ENCODE data around the gene TSPAN2.

Gene TSPAN2

DNA sequence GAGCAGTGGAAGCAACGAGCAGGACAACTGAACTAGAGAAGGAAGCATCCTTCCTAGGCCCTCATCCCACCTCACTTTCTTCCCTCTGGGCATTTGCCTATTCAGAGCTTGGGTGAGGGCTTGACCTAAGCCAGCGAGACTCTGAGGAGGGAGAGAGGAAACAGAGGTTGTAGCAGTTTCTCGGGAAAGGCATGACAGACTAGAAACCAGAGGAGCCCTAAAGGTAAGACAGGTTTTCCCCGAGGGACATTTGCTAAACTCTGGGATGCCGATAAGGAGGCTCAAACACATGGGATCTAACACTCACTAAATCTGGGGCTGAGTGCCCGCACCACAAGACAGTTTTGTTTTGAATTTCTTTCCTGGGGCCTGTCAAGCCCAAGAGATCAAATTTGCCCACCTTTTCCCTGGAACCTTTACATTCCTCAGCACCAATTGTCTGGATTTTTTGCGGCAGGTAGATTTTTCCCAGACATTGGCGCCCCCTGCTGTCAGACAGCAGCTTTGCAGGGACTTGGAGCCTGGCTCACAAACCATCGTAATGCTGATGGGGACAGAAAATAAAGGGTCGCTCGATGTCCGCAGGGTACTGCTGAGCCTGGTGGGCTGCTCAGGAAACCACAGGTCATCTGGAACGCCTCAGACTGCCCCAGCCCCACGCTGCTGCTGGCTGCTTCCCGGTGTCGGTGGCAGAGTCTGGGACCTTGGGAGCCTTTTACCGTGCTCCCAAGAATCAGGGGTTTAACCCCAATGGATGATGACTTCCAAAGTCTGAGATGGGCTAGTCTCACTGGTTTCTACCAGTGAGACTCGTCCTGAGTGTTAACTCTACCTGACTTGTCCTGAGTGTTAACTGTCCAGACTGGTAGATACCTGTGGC is 23.4 kb upstream of the TSPAN2 start:
- ATAC-seq: no peak

DNA sequence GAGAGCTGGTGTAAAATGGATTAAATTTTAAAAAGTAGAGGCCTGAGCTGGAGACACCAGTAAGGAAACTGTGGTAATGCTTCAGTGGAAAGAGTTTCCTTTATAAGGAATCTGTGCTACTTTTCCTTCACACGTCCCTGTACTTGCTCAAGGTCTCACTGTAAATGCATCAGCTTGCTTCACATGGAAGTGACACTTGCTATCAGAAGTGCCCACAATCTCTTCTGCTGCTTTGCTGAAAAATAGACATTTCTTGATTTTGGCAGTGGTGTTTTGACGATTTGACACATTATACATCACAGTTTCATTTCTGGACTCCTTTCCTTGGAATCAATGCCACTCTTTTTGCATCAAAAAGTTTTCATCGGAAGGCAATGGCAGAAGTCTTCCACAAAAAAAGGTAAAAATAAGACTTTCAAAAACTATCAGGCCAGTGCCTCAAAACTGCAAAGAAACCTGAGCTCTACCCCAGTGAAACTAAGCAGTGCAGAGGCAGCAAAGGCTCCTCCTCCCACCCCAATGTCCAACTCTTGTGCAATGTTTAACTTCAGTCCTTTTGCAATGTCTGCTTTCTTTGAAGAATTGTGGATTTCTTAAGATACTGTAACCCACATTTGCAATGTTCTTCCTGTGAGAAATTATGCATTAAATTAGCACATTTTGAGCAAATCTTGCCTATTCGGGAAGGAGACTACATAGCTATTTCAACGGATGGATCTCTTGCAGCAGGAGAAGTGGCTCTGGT is 18.4 kb upstream of the TSPAN2 start:
- ATAC-seq: no peak

DNA sequence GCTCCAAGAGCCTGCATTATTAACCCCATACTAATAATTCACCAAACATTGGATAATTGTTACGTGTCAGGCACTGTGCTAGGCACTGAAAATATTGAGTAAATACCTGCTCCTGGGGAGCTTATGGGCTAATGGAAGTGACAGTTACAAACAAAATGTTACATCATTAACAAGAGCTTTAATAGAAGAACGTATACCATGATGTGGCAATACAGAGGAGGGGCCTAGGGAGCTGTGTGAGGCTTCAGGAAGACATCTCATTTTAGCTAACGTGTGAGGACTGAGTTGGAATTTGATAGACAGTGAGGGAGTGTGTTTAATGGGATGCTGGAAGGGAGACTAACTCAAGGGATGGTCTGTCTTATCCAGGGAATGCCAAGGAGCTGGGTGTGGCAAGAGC is 16.5 kb upstream of the TSPAN2 start:
- no peak for ATAC-seq

DNA sequence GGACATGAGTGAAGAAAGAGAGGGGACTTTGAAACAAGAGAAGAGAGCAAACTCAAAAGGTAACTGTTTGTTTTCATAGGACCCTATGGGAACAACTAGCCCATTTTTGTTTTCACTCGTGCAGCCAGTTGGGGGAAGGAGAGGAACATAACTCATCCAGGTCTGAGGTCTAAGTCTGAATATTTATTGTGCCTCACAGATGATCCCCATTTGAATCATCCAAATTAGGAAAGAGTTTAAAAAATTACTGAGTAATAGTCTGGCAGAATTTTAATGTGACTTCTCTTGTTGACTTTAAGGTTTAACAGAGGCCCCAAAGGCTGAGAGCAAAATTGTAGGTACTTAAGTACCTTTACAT is 10.4 kb upstream of the TSPAN2 start:
- ATAC-seq: peak; percentile 55 to 76

DNA sequence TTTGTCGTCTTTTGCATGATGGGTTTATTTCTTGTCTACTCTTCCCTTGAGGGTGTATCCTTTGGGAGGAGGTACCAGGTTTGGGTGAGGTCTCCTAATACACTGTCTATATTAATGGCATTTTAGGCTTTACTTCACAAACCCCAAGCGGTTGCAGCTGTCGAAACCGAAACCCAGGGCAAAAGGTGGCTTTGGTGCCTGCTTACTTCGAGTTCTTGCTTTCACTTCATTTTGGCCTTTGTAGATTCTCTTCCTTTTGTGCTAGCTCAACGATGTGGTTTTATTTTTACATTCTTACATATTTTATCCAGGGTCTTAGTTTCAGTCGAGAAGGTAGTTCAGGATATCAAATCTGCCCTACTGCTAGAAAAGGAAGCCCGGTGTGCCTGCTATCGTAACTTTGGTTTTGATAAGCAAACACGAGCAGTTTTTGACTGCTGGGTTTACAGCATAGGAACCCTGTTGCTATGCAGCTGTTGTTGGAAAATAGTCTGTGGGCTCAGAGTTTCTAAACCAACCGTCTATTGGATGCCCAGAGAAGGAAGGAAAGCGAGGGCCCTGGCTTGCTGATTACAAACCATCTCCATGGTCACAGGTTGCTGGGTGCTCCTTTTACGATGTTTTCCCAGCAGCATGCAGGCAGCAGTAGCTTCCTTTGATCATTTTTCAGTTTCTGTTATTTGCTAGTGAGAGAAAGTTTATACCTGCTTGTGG is 9.8 kb upstream of the TSPAN2 start:
- peak; percentile 66 for ATAC-seq

DNA sequence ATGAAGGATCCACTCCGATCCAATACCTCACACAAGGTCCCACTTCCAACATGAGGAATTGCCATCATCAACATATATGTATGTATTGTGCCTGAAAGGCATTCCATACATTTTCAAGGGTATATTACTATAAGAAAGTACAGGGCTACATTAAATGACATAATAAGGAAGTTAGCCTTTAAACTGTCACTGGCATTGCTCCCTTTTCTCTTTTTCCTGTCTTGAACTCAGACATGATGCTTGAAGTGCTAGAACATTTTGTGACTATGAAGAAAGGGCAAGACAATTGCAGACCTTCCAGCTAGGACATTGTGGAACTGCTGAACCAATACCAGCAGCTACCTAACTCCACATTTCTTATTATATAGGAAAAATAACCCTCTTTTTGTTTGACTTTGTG is 2.9 kb upstream of the TSPAN2 start:
- ATAC-seq: no peak

DNA sequence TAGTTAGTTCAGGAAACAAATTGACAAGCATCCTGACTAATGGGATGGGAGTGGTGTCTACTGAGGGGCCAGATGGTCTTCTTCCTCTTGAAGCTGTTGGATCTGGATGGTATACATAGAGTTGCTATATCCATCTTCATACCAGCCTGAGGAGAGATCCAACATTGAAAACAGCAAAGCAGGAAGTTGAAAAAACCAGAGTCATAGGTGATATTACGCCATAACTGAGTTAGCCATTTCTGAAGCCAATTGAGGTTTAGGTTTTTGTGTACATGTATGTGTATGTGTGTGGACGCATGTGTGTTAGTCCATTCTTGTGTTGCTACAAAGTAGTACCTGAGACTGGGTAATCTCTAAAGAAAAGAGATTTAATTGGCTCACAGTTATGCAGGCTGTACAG is 2.3 kb upstream of the TSPAN2 start:
- ATAC-seq: no peak

DNA sequence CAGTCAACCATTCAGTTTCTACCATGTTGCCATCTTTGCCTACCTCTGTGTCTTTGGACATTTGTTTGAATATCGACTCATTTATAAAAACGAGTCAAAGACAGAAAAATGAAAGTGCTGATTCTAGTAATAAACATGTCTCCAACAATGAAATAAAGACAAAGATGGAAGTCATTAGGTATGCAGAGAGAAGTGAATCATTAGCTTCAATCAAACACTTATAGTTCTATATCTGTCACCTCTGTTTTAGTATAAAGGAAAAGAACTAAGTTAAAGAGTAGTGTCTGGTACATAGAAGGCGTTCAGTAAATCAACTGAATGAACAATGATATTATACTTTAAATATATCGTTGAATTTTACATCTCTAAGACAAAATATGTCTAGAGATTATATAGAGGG is 1.7 kb upstream of the TSPAN2 start:
- ATAC-seq: peak; percentile 59 to 61

DNA sequence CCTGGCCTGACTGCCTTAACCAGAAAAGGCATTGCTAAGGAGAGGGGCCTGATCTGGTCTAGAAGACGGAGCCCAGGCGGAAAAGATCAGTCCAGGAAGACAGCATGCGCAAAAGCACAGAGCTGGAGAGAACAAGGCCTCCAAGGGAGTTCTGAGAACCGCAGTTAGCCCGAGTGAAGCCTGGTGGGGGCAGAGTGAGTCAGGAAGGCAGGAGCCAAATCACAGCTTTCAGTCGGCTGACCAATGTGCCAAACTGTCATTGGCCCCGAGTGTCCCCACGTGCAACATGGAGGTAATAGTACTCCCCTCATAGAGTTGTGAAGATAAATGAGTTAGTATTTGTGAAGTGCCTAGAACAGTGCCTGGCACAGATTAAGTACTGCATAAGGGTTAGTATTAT is 1.2 kb upstream of the TSPAN2 start:
- ATAC-seq: no peak

DNA sequence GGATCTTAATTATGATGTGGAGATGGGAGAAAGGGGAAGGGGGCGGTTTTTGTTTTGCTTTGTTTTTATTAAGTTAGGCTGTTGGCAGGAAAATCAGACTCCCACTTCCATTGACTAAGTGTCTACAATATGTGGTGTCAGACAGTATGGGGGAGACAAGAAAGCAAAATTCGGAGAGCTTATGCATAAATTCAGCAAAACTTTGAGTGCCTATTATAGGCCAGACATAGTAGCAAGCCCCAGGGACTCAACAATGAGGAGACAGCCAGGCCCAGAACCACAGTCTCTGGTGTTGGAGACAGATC is 835 bp upstream of the TSPAN2 start:
- ATAC-seq: no peak

DNA sequence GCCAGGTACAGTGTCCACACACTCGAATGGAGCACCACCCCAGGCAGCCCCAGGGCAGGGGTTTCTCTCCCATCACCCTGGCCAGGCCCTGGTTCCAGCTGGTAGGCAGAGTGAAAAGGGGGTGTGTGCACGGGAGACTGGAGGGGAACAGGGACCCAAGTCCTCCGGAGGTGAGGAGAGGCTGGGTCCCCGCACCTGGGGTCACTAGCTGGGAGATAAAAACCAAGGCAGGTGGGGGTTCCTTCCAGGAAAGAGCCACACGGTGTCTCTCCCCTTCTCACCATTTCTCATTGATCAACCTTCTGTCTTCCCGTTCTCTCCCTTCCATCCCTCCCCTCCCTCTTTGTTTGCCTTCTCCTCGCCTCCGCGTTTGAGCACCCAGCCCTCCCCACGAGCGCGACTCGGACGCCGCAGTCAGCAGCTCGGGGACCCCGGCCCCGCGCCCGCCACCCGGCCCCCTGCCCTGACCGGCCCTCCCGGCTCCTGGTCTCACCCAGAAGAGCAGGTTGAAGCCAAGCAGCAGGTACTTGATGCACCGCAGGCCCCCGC is 358 bp downstream of the TSPAN2 start:
- ATAC-seq: no peak

DNA sequence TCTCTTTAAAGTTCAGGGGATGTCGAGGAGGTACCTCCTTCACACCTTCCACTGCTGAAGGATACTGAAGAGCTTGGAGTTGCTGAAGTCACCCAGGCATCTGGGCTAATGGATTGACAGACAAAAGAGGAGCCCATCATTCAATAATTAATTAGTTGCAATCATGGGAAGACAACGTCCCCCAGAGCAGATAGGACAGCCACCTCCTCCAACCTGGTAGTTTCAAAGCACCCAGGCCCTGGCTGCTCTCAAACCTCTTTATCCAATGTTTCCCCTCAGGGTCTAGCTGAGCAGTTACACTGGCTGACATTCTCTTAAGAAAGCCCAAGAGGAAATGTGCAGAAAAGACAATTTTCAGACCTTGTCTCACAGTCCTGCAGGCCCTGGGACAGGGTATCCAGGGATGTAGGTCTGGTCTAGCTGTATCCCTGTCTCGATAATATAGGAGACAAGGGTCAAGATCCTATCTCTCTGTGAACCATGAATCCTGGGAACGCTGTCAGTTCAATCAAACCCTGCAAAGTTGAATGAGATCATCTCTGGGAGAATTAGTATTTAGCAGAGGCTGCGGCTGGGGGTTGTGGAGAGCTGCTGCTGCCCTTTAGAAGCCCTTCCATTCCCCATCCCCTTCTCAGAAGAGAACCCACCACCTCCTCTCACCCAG is 1.1 kb downstream of the TSPAN2 start:
- ATAC-seq: no peak

DNA sequence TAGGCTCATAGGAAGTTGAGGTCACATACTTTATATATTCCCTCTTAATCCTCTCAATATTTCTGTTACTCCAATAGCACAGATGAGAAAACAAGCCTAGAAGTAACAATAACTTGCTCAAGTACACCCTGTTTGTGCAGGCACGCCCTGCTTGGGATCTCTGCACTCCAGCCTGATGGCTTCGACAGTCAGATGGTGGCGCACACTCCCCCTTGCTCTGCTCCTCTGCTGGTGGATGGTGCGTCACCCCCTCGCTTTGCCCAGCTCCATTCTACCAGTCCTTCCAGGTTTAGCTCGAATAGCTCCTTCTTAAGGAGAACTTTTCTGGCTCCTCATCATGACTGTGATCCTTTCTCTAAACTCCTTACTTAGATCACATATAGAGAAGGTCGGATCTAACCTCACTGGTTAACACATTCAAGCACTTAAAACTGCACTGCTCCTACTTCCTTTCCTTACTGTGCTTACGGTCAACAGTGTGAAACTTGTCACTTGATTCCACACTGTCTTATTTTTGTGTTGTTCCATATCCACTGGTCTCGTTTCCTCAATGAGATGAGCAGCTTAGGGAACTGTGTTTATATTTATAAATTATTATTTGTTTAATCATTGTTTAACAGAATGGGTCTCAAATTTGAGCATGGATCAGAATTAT is 3.0 kb downstream of the TSPAN2 start:
- no peak for ATAC-seq

DNA sequence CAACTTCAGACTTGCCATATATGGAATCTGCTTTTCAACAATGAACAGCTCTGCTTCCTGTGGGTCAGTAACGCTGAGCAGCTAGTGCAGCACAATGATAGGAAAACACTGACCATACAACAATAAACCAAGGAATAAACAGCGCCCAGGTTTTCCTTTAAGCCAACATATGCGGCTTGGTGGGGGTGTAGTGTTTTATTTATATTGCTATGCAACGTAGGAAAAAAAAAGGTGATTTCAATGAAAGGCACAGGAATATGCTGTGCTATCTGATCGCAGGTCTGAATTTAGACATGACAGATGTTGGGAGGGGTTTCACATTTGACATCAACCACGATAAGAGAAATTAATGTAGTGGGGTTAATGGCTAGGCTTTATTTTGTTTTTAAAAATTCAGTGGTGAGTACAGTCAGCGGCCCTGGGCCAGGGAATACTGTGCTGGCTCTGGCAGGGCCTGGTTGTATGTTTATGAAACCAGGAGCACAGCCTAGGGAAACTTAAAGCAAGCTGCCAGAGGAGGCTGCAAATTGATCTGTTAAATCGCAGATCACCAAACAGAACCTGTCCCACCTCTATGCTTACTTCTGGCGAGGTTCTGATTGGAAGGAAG is 4.3 kb downstream of the TSPAN2 start:
- ATAC-seq: no peak

DNA sequence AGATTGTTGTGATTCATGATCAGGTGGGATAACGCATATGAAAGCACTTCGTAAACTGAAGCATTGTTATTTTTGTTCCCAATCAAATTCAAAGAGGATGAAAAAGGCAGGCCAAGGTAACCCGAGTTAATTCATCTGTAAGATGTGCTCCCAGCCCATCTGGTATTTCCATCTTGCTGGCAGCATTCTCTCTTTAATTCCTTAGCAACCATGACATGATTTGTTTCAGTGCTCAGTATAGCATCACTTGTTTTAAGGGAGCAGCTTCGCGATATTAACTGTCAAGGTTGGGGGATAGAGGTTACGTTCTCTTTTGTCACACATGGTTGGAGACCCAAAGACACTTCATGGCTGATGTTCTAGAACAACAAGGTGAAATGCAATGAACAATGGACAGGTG is 6.4 kb downstream of the TSPAN2 start:
- ATAC-seq: no peak

DNA sequence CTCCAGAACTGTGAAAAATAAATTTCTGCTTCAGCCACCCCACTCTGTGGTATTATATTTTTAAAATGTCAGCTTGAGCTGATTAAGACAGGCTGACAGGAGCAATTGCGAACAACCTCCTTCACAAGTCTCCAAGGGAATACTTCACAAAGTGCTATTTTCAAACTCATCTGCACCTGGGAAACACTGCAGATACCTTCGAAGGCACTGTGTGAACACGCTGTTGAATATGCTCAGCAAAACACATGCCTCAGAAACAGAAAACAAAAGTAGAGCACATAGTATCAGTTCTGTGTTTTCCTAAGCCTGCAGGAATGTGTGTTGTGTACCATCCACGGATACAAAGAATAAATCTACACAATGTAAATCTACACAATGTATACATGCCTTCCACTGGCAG is 10.6 kb downstream of the TSPAN2 start:
- no peak for ATAC-seq

DNA sequence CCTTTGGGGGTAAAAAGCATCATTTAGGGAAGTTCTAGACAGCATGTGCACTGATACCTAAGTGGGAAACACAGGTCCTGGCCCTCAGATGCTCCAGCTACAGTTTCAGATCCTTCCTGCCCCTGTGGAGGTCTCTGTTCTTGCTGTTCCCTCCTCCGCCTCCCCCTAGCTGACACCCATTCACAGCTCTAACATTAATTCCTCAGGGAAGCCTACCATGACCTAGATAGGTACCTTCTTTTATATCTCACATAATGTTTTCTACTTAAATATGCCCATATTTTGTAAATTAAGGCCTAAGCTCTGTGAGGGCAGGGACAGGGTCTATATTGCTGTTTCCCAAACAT is 11.3 kb downstream of the TSPAN2 start:
- ATAC-seq: no peak

DNA sequence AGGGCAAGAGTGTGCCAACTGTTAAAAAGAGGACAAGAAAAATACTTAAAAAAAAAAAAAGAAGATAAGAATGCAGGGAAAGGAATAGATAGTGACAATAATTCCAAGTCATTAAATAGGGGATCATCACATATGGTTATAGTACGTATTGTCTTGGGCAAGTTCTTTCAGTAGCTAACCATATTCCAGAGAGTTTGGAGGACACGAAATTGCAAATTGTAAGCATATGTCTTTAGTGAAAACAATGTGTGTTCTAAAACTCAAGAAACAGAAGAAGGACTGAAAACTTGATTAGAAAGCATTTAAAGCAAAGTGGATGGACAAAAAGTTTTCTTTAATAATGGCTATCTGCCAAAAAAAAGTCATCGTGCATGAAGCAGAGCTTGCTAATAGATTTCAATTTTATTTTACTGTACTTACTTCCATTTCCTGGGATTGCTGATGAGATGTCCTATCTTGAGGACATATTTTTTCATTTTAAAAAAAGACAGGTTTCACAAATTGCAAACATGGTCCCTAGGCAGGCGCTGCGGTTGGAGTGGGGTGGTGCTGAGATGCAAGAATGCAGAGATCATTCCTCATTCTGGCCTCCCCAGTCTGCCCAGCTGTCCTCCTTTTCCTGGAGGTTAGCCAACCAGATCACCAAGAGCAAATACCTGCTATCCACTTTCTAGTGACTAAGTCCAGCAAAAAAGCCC is 11.9 kb downstream of the TSPAN2 start:
- no peak for ATAC-seq

DNA sequence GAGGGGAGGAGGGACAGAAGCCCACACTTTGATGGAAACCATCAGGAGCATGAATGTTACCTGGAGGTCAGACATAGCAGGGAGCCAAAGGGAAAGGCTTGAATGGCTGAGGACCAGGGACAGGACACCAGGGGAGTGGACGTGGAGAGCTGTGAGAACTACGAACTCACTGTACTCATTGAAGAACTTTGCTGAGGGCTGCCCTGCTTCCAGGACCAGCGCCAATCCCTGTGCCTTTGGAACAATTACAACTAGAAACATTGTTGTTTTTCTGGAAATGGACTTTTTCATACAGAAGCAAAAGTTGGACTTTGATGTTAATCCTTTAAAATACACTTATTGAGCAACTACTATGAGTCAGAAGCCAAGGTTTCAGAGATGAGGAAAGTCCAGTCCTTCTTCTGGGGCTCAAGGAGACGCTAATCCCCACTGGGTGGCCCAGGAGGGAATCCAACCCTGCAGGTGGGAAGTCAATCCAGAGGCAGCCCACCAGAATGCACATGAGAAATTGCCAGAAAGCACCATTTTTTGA is 12.9 kb downstream of the TSPAN2 start:
- ATAC-seq: no peak

DNA sequence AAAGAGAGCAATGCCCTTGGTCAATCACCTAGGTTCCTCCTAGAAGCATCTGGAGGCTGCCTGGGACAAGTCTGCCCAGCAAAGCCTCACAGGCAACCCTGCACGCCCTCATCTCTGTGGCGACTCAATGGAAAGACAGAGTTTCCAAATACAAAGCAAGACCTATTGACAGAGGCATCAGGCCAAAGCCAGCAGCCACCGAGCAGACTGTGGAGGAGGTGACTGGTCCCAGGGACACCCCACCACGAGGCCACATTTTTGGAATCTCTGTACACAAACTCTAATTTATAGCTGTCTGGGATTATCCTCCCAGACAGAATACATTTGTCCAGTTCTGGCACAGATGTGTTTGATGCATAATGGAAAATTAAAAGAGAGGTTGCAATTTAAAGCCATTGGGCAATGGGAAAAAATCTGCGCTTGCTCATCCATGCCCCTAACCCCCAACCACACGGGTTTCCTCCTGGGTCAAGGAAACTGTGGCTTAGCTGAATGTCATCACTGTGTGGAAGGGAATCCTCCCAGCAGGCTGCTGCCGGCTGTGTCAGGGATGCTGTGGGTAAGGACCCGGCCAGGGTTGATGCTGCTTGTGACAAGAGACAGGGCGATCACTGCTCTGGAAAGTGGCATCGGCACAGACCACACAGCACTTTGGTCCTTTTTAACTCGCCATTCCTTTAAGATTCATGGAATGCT is 14.3 kb downstream of the TSPAN2 start:
- no peak for ATAC-seq

Measured in activated CD4-positive, CD25-positive, alpha-beta regulatory T cell treated with anti-CD3 and anti-CD28 coated beads, Interleukin-2, amount 50 U/mL, for 24 hours (primary cell).